Fibroblast of skin of left biceps (primary cell): ENCODE data around the gene PEX1.
"Not testable (repeated sequence)": the region's sequence is repeated elsewhere in the genome, so short reads cannot be mapped to it uniquely, and the experiment has no call there.

Experiments
- DNase-seq, 2 experiments: peaks; one replicate each; pipeline ENCODE4 v3.0.0-alpha.2; 2013; ENCODE audit warnings: low read depth in 2 of 2

PEX1 gene

GRCh38 chr7:92528188-92528957 lies at the start of gene PEX1, which contains the start of gene RBM48:
Gene PEX1, minus strand, starts transcription at chr7:92528520. Its CDS starts 85 bp downstream, at chr7:92528435.
Gene RBM48, plus strand, starts transcription at chr7:92528795. Its CDS starts 19 bp downstream, at chr7:92528814.
- peak; percentile 96 to 98 for DNase-seq

- DNase-seq, result no peak
These were observed 48.0 kb upstream of the PEX1 start for GRCh38 chr7:92576296-92576695.

GRCh38 chr7:92569137-92569536 lies 40.8 kb upstream of the PEX1 start:
- DNase-seq, result no peak

- DNase-seq, result no peak
These were observed 39.1 kb upstream of the PEX1 start for GRCh38 chr7:92567460-92567859.

- no peak for DNase-seq
These were observed 35.0 kb upstream of the PEX1 start for GRCh38 chr7:92563345-92563744.

GRCh38 chr7:92560602-92561001 lies 32.3 kb upstream of the PEX1 start:
- DNase-seq, result no peak

GRCh38 chr7:92557808-92558362 lies 29.6 kb upstream of the PEX1 start:
- DNase-seq, result no peak

GRCh38 chr7:92557249-92557648 lies 28.9 kb upstream of the PEX1 start:
- DNase-seq, result no peak

GRCh38 chr7:92550194-92550593 lies 21.9 kb upstream of the PEX1 start:
- DNase-seq, result no peak

GRCh38 chr7:92547579-92547978 lies 19.3 kb upstream of the PEX1 start:
- DNase-seq, result no peak

GRCh38 chr7:92546856-92547497 lies 18.7 kb upstream of the PEX1 start:
- DNase-seq, result no peak

- not testable (repeated sequence) for DNase-seq
These were observed 16.8 kb upstream of the PEX1 start for GRCh38 chr7:92545116-92545515.

GRCh38 chr7:92543542-92543941 lies 15.2 kb upstream of the PEX1 start:
- DNase-seq, result not testable (repeated sequence)

- no peak for DNase-seq
These were observed 6.3 kb upstream of the PEX1 start for GRCh38 chr7:92534572-92534971.

GRCh38 chr7:92528958-92529264 lies 591 bp upstream of the PEX1 start:
- no peak for DNase-seq

GRCh38 chr7:92527300-92528187 lies 776 bp downstream of the PEX1 start:
- peak in 1 of 2 experiments; percentile 2 for DNase-seq

- no peak for DNase-seq
These were observed 5.2 kb downstream of the PEX1 start for GRCh38 chr7:92523110-92523509.

GRCh38 chr7:92520024-92520423 lies 8.3 kb downstream of the PEX1 start:
- no peak for DNase-seq

GRCh38 chr7:92517631-92518030 lies 10.7 kb downstream of the PEX1 start:
- DNase-seq, result peak; percentile 12

GRCh38 chr7:92513167-92513902 lies 15.0 kb downstream of the PEX1 start:
- no peak for DNase-seq

- no peak for DNase-seq
These were observed 19.4 kb downstream of the PEX1 start for GRCh38 chr7:92508946-92509345.
